ENCODE results near the gene SSUH2. TPM values are rescaled to one million over a fixed set of nuclear protein-coding genes. Genes with fewer than 3 reads are reported as not detected.

Gene SSUH2
- total and polyA plus RNA-seq, 2 of the 4 experiments (the other 2 are of a cell fraction), result 0.10 TPM; not detected in 1

- no TSS peak for BruUV-seq (replicated peaks)
- H2AK9ac ChIP-seq (replicated peaks; ENCODE audit: low read depth, low read length, poor library complexity), result no peak overlapping the region
- intact Hi-C loops (cut with micrococcal nuclease), result no loop called here
- H2AK5ac ChIP-seq (ENCODE audit: low read depth, low read length), result no peak overlapping the region
- H2BK15ac ChIP-seq (ENCODE audit: low read depth, low read length), result no peak overlapping the region
- H3K27ac ChIP-seq (ENCODE audit: insufficient read depth, low read length), result no peak overlapping the region
- H3K23ac ChIP-seq (ENCODE audit: low read depth, low read length), result no peak overlapping the region
- no peak overlapping the region for H3K9ac ChIP-seq (ENCODE audit: low read depth, low read length)
- no peak overlapping the region for H2BK20ac ChIP-seq (ENCODE audit: low read depth, low read length)
- H2AFZ ChIP-seq (replicated peaks; ENCODE audit: low read length, poor library complexity), result no peak overlapping the region
- in situ Hi-C loops (cut with MboI; ENCODE audit: low sequenced_read_pairs), result no loop called here
- H3K9me3 ChIP-seq (ENCODE audit: control insufficient read depth, insufficient read depth, low read length), result no peaks in the 10 kb centered on the region
- DNase-seq, result no peak
- H4K91ac ChIP-seq (ENCODE audit: insufficient read depth, low read depth, low read length), result no peak overlapping the region
- no peaks in the 10 kb centered on the region for H3K36me3 ChIP-seq (ENCODE audit: control insufficient read depth, insufficient read depth, low read length)
- H4K20me1 ChIP-seq (ENCODE audit: insufficient read depth, low read length), result no peaks in the 10 kb centered on the region
- TF ChIP-seq FOS (IDR thresholded peaks at IDR 0.05; ENCODE audit: low read depth, low read length), result no peak
- no peak for TF ChIP-seq MAZ (IDR thresholded peaks at IDR 0.05; ENCODE audit: borderline replicate concordance, low read depth, low read length)
- TF ChIP-seq MXI1 (IDR thresholded peaks at IDR 0.05; ENCODE audit: borderline replicate concordance, low read depth, low read length), result no peak
- no peak for TF ChIP-seq ELK1 (IDR thresholded peaks at IDR 0.05; ENCODE audit: borderline replicate concordance, low read depth, low read length)
- no peak for TF ChIP-seq CEBPB (IDR thresholded peaks at IDR 0.05; ENCODE audit: low read depth, low read length)
- TF ChIP-seq CTCF (conservative IDR thresholded peaks at IDR 0.05; ENCODE audit: low read depth, low read length), result no peak
- no peak for TF ChIP-seq CHD1 (IDR thresholded peaks at IDR 0.05; ENCODE audit: low read depth, low read length)
- TF ChIP-seq RCOR1 (IDR thresholded peaks at IDR 0.05; ENCODE audit: insufficient replicate concordance, low read length), result no peak
- TF ChIP-seq BHLHE40 (IDR thresholded peaks at IDR 0.05; ENCODE audit: low read depth, low read length), result no peak
- TF ChIP-seq SMC3 (IDR thresholded peaks at IDR 0.05; ENCODE audit: low read depth, low read length), result no peak
- no peak for TF ChIP-seq USF2 (IDR thresholded peaks at IDR 0.05; ENCODE audit: low read depth, low read length)
- no peak for TF ChIP-seq RAD21 (IDR thresholded peaks at IDR 0.05; ENCODE audit: low read length)
- TF ChIP-seq RFX5 (IDR thresholded peaks at IDR 0.05; ENCODE audit: low read depth, low read length), result no peak
- no peak for TF ChIP-seq NFE2L2 (IDR thresholded peaks at IDR 0.05; ENCODE audit: low read depth, low read length)
- no peak for TF ChIP-seq POLR2A (IDR thresholded peaks at IDR 0.05; ENCODE audit: low read depth, low read length)
- no peak for TF ChIP-seq MAFK (IDR thresholded peaks at IDR 0.05; ENCODE audit: low read depth, low read length)
- H3K4me3 ChIP-seq (ENCODE audit: insufficient read depth, low read depth, low read length), result no peak overlapping the region
- no peaks in the 10 kb centered on the region for H3K79me1 ChIP-seq (ENCODE audit: low read depth in 1 of 2, low read length in 2 of 2)
- dilution Hi-C loops (cut with HindIII; ENCODE audit: low sequenced_read_pairs, unreplicated experiment), result no loop called here
- H4K5ac ChIP-seq (ENCODE audit: low read depth, low read length), result no peak overlapping the region
- no peak overlapping the region for H3K4me2 ChIP-seq (ENCODE audit: low read depth, low read length)
- no peak overlapping the region for H3K56ac ChIP-seq (ENCODE audit: extremely low read depth, insufficient read depth, low read length)
- H3K18ac ChIP-seq (ENCODE audit: low read depth, low read length), result no peak overlapping the region
- H3K4ac ChIP-seq (ENCODE audit: low read depth, low read length), result no peak overlapping the region
- H3K4me1 ChIP-seq (ENCODE audit: control insufficient read depth, insufficient read depth, low read length), result no peaks in the 10 kb centered on the region
- ChIA-PET POLR2A (ENCODE audit: unreplicated experiment) (no interaction called here), CTCF (interaction anchor here (1.2 kb wide), 1 partner anchor 158 kb away, joined by 3 read pairs; no protein-coding TSS in a partner anchor)
- no peak overlapping the region for H3K14ac ChIP-seq (replicated peaks; ENCODE audit: low read depth, low read length)
- no peak overlapping the region for H2BK5ac ChIP-seq (ENCODE audit: low read depth, low read length, poor library complexity, severe bottlenecking)
- H4K8ac ChIP-seq (ENCODE audit: low read depth in 2 of 2, low read length in 2 of 2), result no peak overlapping the region
- no peaks in the 10 kb centered on the region for H3K9me1 ChIP-seq (ENCODE audit: insufficient read depth, low read length)
- H3K27me3 ChIP-seq (ENCODE audit: control insufficient read depth, insufficient read depth, low read length), result peaks cover 2% of the 10 kb centered on the region; the same call in 1 of the 2 replicates
- no peak overlapping the region for H2BK120ac ChIP-seq (ENCODE audit: low read depth, low read length)
- ATAC-seq (ENCODE audit: low read depth), result no peak
Measured at GRCh38 chr3:8600457-8600856, 44.1 kb downstream of the SSUH2 start.
